ENCODE results near the gene LAMC1. TPM values are rescaled to one million over a fixed set of nuclear protein-coding genes. Genes with fewer than 3 reads are reported as not detected.
A peak's percentile ranks its signal among the peaks of the same experiment; 100 is the strongest.

LAMC1 gene
- total RNA-seq, 2 experiments from 2014 or later: 0.19 to 0.22 TPM

GRCh38 chr1:183000167-183000962 lies 22.9 kb upstream of the LAMC1 start:
- Mint-ChIP-seq H3K4me3 (no peak overlapping the region), H3K27ac (no peak overlapping the region), H3K4me1 (ENCODE audit: low read depth) (no peaks in the 10 kb centered on the region), H3K36me3 (no peaks in the 10 kb centered on the region), H3K9me3 (no peaks in the 10 kb centered on the region), H3K27me3 (peaks cover 15% of the 10 kb centered on the region)
- intact Hi-C loops (cut with micrococcal nuclease): no loop called here
- POLR2A ChIA-PET: no interaction called here
- CTCF ChIA-PET: interaction anchor here (0.6 kb wide), 1 partner anchor 101 kb away, joined by 3 read pairs; no protein-coding TSS in a partner anchor
- DNase-seq: no peak

GRCh38 chr1:183002267-183002666 lies 21.0 kb upstream of the LAMC1 start:
- H3K27me3 Mint-ChIP-seq: peaks cover 15% of the 10 kb centered on the region
- no peak for DNase-seq
- no peak overlapping the region for H3K4me3 Mint-ChIP-seq
- no peaks in the 10 kb centered on the region for H3K9me3 Mint-ChIP-seq
- intact Hi-C loops (cut with micrococcal nuclease): no loop called here
- no peaks in the 10 kb centered on the region for H3K36me3 Mint-ChIP-seq
- POLR2A ChIA-PET: no interaction called here
- no peak overlapping the region for H3K27ac Mint-ChIP-seq
- H3K4me1 Mint-ChIP-seq (ENCODE audit: low read depth): no peaks in the 10 kb centered on the region
- CTCF ChIA-PET: no interaction called here

GRCh38 chr1:183002797-183003196 lies 20.4 kb upstream of the LAMC1 start:
- ChIA-PET POLR2A (no interaction called here), CTCF (no interaction called here)
- intact Hi-C loops (cut with micrococcal nuclease): no loop called here
- no peaks in the 10 kb centered on the region for H3K9me3 Mint-ChIP-seq
- H3K4me3 Mint-ChIP-seq: no peak overlapping the region
- H3K27me3 Mint-ChIP-seq: peaks cover 14% of the 10 kb centered on the region
- H3K27ac Mint-ChIP-seq: no peak overlapping the region
- no peaks in the 10 kb centered on the region for H3K36me3 Mint-ChIP-seq
- H3K4me1 Mint-ChIP-seq (ENCODE audit: low read depth): no peaks in the 10 kb centered on the region
- no peak for DNase-seq

GRCh38 chr1:183003203-183003602 lies 20.0 kb upstream of the LAMC1 start:
- POLR2A ChIA-PET: no interaction called here
- DNase-seq: no peak
- H3K36me3 Mint-ChIP-seq: no peaks in the 10 kb centered on the region
- no peaks in the 10 kb centered on the region for H3K9me3 Mint-ChIP-seq
- intact Hi-C loops (cut with micrococcal nuclease): no loop called here
- H3K27ac Mint-ChIP-seq: no peak overlapping the region
- H3K27me3 Mint-ChIP-seq: peaks cover 13% of the 10 kb centered on the region
- H3K4me3 Mint-ChIP-seq: no peak overlapping the region
- CTCF ChIA-PET: no interaction called here
- no peaks in the 10 kb centered on the region for H3K4me1 Mint-ChIP-seq (ENCODE audit: low read depth)

GRCh38 chr1:183004141-183004540 lies 19.1 kb upstream of the LAMC1 start:
- Mint-ChIP-seq H3K9me3 (no peaks in the 10 kb centered on the region), H3K4me1 (ENCODE audit: low read depth) (no peaks in the 10 kb centered on the region), H3K27ac (no peak overlapping the region), H3K27me3 (peaks cover 12% of the 10 kb centered on the region), H3K4me3 (no peak overlapping the region), H3K36me3 (no peaks in the 10 kb centered on the region)
- ChIA-PET CTCF (no interaction called here), POLR2A (no interaction called here)
- intact Hi-C loops (cut with micrococcal nuclease): no loop called here
- DNase-seq: no peak

GRCh38 chr1:183011859-183012258 lies 11.4 kb upstream of the LAMC1 start:
- POLR2A ChIA-PET: no interaction called here
- no peak for DNase-seq
- intact Hi-C loops (cut with micrococcal nuclease): no loop called here
- H3K36me3 Mint-ChIP-seq: no peaks in the 10 kb centered on the region
- H3K27ac Mint-ChIP-seq: no peak overlapping the region
- peaks cover 9% of the 10 kb centered on the region for H3K9me3 Mint-ChIP-seq
- CTCF ChIA-PET: no interaction called here
- H3K4me1 Mint-ChIP-seq (ENCODE audit: low read depth): no peaks in the 10 kb centered on the region
- H3K27me3 Mint-ChIP-seq: peaks cover 13% of the 10 kb centered on the region
- H3K4me3 Mint-ChIP-seq: no peak overlapping the region

- Mint-ChIP-seq H3K27ac (no peak overlapping the region), H3K4me3 (no peak overlapping the region), H3K4me1 (ENCODE audit: low read depth) (no peaks in the 10 kb centered on the region), H3K9me3 (peaks cover 9% of the 10 kb centered on the region), H3K36me3 (no peaks in the 10 kb centered on the region), H3K27me3 (peaks cover 15% of the 10 kb centered on the region)
- intact Hi-C loops (cut with micrococcal nuclease): no loop called here
- ChIA-PET POLR2A (no interaction called here), CTCF (no interaction called here)
- DNase-seq: no peak
Measured at GRCh38 chr1:183012301-183012994, 10.8 kb upstream of the LAMC1 start.

GRCh38 chr1:183019139-183019740 lies 4.0 kb upstream of the LAMC1 start:
- H3K4me1 Mint-ChIP-seq (ENCODE audit: low read depth): peaks cover 12% of the 10 kb centered on the region
- H3K36me3 Mint-ChIP-seq: no peaks in the 10 kb centered on the region
- ChIA-PET CTCF (no interaction called here), POLR2A (no interaction called here)
- H3K27ac Mint-ChIP-seq: no peak overlapping the region
- no peak overlapping the region for H3K4me3 Mint-ChIP-seq
- DNase-seq: no peak
- intact Hi-C loops (cut with micrococcal nuclease): no loop called here
- peaks cover 43% of the 10 kb centered on the region for H3K27me3 Mint-ChIP-seq
- no peaks in the 10 kb centered on the region for H3K9me3 Mint-ChIP-seq

- H3K27me3 Mint-ChIP-seq: peaks cover 48% of the 10 kb centered on the region
Measured at GRCh38 chr1:183019860-183020259, 3.4 kb upstream of the LAMC1 start.

GRCh38 chr1:183021405-183022201 lies 1.6 kb upstream of the LAMC1 start:
- DNase-seq: no peak
- Mint-ChIP-seq H3K9me3 (no peaks in the 10 kb centered on the region), H3K27ac (no peak overlapping the region), H3K4me3 (no peak overlapping the region), H3K4me1 (ENCODE audit: low read depth) (peaks cover 16% of the 10 kb centered on the region), H3K36me3 (no peaks in the 10 kb centered on the region), H3K27me3 (peaks cover 55% of the 10 kb centered on the region)
- intact Hi-C loops (cut with micrococcal nuclease): loop anchor here (2.0 kb wide), 1 partner anchor 233 kb away; the partner anchor contains the start of gene NPL
- POLR2A ChIA-PET: no interaction called here
- CTCF ChIA-PET: no interaction called here

More at GRCh38 chr1:183019860-183020259, 3.4 kb upstream of the LAMC1 start:
- ChIA-PET CTCF (no interaction called here), POLR2A (no interaction called here)
- H3K27ac Mint-ChIP-seq: no peak overlapping the region
- no peak overlapping the region for H3K4me3 Mint-ChIP-seq
- DNase-seq: no peak
- H3K4me1 Mint-ChIP-seq (ENCODE audit: low read depth): peaks cover 15% of the 10 kb centered on the region
- intact Hi-C loops (cut with micrococcal nuclease): no loop called here
- no peaks in the 10 kb centered on the region for H3K36me3 Mint-ChIP-seq
- H3K9me3 Mint-ChIP-seq: no peaks in the 10 kb centered on the region

- intact Hi-C loops (cut with micrococcal nuclease): loop anchor here (2.0 kb wide), 1 partner anchor 234 kb away; the partner anchor contains the start of gene NPL
- peak; percentile 68 for DNase-seq
- Mint-ChIP-seq H3K9me3 (no peaks in the 10 kb centered on the region), H3K36me3 (no peaks in the 10 kb centered on the region), H3K4me3 (peak overlapping the region; percentile 66), H3K27me3 (peaks cover 54% of the 10 kb centered on the region), H3K27ac (no peak overlapping the region), H3K4me1 (ENCODE audit: low read depth) (peaks cover 16% of the 10 kb centered on the region)
- ChIA-PET POLR2A (no interaction called here), CTCF (no interaction called here)
Measured at GRCh38 chr1:183022202-183023145, 746 bp upstream of the LAMC1 start.

Data from activated CD4-positive, alpha-beta memory T cell treated with anti-CD3 and anti-CD28 coated beads for 36 hours (primary cell).